WERI-Rb-1 (cell line): ENCODE data around the gene FTCD.

ENCODE experiments used
- DNase-seq: peaks from one replicate; pipeline ENCODE4 v3.0.0-alpha.2; 2020
- H3K27ac ChIP-seq: fragments of 250-450 bp; sonication (Bioruptor Pico); 2 replicates; pipeline ENCODE4 v1.5.1; 2020; ENCODE audit warnings: mild to moderate bottlenecking, moderate library complexity
- H3K27me3 ChIP-seq: fragments of 250-450 bp; sonication (Bioruptor Pico); 2 replicates; pipeline ENCODE4 v1.5.1; 2021; ENCODE audit warnings: mild to moderate bottlenecking, low read depth, moderate library complexity; ENCODE audit not compliant: insufficient read depth, severe bottlenecking
- H3K36me3 ChIP-seq: fragments of 250-450 bp; sonication (Bioruptor Pico); 2 replicates; pipeline ENCODE4 v1.5.1; 2020; ENCODE audit warnings: mild to moderate bottlenecking, moderate library complexity
- H3K4me3 ChIP-seq: 2 replicates; pipeline ENCODE4 v1.5.1; 2011; ENCODE audit warnings: low read depth, mild to moderate bottlenecking, control low read depth, low read length
- H3K9me3 ChIP-seq: fragments of 250-450 bp; sonication (Bioruptor Pico); 2 replicates; pipeline ENCODE4 v1.5.1; 2021; ENCODE audit warnings: mild to moderate bottlenecking, moderate library complexity; ENCODE audit not compliant: severe bottlenecking
- TF ChIP-seq, protein P1 (sequence below): IDR thresholded peaks from 2 replicates; pipeline ENCODE4 v1.5.1; 2011; ENCODE audit warnings: low read depth, mild to moderate bottlenecking, control low read depth, inconsistent platforms, low read length

FTCD gene

GRCh38 chr21:46131838-46132651, 23.3 kb downstream of the FTCD start:
- Histone ChIP-seq H3K27me3 (no peaks in the 10 kb centered on the region), H3K27ac (no peak overlapping the region), H3K4me3 (no peak overlapping the region), H3K9me3 (no peaks in the 10 kb centered on the region), H3K36me3 (no peaks in the 10 kb centered on the region)
- DNase-seq = no peak
- TF ChIP-seq, protein P1, sequence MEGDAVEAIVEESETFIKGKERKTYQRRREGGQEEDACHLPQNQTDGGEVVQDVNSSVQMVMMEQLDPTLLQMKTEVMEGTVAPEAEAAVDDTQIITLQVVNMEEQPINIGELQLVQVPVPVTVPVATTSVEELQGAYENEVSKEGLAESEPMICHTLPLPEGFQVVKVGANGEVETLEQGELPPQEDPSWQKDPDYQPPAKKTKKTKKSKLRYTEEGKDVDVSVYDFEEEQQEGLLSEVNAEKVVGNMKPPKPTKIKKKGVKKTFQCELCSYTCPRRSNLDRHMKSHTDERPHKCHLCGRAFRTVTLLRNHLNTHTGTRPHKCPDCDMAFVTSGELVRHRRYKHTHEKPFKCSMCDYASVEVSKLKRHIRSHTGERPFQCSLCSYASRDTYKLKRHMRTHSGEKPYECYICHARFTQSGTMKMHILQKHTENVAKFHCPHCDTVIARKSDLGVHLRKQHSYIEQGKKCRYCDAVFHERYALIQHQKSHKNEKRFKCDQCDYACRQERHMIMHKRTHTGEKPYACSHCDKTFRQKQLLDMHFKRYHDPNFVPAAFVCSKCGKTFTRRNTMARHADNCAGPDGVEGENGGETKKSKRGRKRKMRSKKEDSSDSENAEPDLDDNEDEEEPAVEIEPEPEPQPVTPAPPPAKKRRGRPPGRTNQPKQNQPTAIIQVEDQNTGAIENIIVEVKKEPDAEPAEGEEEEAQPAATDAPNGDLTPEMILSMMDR = no peak

DNA sequence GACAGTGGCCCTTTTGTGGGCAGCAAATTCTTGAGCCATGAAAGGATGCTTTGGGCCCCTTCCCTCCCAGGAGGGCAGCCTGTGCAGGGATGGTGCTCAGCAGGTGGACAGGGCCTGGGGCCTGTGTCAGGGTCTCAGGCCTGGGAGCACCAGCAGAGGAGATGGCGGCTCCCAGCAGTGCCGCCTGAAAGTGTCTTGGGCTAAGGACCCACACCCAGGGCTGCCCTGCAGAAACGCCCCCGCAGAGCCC, 23.9 kb downstream of the FTCD start:
- no peak overlapping the region for H3K27ac ChIP-seq
- H3K36me3 ChIP-seq = no peaks in the 10 kb centered on the region
- H3K9me3 ChIP-seq = no peaks in the 10 kb centered on the region
- H3K27me3 ChIP-seq = no peaks in the 10 kb centered on the region
- H3K4me3 ChIP-seq = no peak overlapping the region
- DNase-seq = no peak
- TF ChIP-seq, protein P1 = no peak

- peak; percentile 52 for DNase-seq
- no peaks in the 10 kb centered on the region for H3K27me3 ChIP-seq
- TF ChIP-seq, protein P1 = no peak
- no peak overlapping the region for H3K27ac ChIP-seq
- peaks cover 3% of the 10 kb centered on the region for H3K36me3 ChIP-seq
- no peak overlapping the region for H3K4me3 ChIP-seq
- H3K9me3 ChIP-seq = no peaks in the 10 kb centered on the region
Measured at GRCh38 chr21:46130831-46131587, 24.4 kb downstream of the FTCD start.

DNA sequence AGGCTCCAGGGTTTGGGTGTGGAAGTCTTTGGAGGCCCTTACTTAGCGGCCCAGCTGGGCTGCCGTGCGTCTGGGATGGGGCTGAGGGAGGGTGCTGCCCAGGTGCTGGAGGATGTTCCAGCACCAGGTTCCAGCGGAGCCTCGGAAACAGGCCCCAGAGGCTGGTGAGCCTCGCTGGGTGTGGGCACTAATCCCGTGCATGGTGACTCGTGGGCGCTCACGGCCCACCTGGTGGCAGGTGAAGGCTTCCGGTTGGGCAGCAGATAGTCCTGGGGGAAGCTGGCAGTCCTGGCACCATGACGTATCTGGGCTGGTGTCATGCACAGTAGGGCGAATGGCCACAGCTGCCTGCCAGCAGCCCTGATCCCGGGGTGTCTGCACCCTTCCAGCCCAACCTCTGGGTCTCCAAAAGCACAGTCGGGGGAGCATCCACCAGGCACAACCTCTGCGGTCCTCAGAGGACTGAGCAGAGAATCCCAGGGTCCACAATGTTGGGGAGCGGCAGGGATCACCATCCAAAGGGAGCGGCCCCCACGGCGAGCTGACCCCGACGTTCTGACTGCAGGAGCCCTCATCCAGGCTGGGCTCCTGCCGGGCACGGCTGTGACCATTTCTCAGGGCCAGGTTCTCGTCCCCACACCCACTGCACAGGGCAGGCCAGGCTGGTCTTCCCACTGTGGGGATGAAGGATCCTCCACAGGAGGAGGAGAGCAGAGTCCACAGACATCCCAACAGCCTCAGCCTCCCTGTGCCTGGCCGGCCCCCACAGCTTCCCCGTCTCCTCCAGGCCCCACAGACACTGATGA, 25.3 kb downstream of the FTCD start:
- TF ChIP-seq, protein P1 = no peak
- H3K27me3 ChIP-seq = no peaks in the 10 kb centered on the region
- DNase-seq = no peak
- peaks cover 7% of the 10 kb centered on the region for H3K36me3 ChIP-seq
- no peaks in the 10 kb centered on the region for H3K9me3 ChIP-seq
- no peak overlapping the region for H3K4me3 ChIP-seq
- no peak overlapping the region for H3K27ac ChIP-seq

DNA sequence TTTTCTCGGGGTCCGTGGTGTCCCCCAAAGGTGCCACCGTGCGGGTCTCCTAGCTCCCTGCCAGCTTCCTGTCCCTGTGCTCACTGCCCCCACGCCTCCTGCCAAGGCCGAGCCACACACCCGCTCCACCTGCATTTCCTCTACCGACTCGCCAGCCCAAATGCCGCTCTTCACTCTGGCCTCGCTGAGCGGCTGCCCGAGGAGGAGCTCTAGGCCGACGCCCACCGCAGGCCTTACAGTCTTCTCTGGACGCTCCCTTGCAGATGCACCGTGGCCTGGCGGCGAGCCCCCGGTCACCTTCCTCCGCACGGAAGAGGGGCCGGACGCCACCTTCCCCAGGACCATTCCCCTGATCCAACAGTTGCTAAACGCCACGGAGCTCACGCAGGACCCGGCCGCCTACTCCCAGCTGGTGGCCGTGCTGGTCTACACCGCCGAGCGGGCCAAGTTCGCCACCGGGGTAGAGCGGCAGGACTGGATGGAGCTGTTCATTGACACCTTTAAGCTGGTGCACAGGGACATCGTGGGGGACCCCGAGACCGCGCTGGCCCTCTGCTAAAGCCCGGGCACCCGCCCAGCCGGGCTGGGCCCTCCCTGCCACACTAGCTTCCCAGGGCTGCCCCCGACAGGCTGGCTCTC, 26.3 kb downstream of the FTCD start:
- H3K4me3 ChIP-seq = no peak overlapping the region
- no peaks in the 10 kb centered on the region for H3K27me3 ChIP-seq
- TF ChIP-seq, protein P1 = no peak
- no peak for DNase-seq
- no peak overlapping the region for H3K27ac ChIP-seq
- H3K9me3 ChIP-seq = no peaks in the 10 kb centered on the region
- H3K36me3 ChIP-seq = peaks cover 7% of the 10 kb centered on the region
